MM.1S (cell line): Measurements from ENCODE around the gene TSC2.

Experiments used
- EZH2 ChIP-seq: fragments of 300-600 bp; sonication (generic); optimal IDR thresholded peaks from 2 replicates; pipeline ENCODE3; 2017; ENCODE audit warnings: low read depth, mild to moderate bottlenecking, antibody characterized with exemption, low read length, mixed read lengths
- EZH2phosphoT487 ChIP-seq: fragments of 300-600 bp; sonication (generic); IDR thresholded peaks from 2 replicates; pipeline ENCODE4 v1.6.1; 2018; ENCODE audit warnings: antibody characterized with exemption, low read length
- TF ChIP-seq, protein P1 (sequence below): fragments of 300-600 bp; sonication (generic); IDR thresholded peaks from 2 replicates; pipeline ENCODE4 v1.5.1; 2016; ENCODE audit warnings: antibody characterized with exemption, low read length, mixed read lengths

DNA sequence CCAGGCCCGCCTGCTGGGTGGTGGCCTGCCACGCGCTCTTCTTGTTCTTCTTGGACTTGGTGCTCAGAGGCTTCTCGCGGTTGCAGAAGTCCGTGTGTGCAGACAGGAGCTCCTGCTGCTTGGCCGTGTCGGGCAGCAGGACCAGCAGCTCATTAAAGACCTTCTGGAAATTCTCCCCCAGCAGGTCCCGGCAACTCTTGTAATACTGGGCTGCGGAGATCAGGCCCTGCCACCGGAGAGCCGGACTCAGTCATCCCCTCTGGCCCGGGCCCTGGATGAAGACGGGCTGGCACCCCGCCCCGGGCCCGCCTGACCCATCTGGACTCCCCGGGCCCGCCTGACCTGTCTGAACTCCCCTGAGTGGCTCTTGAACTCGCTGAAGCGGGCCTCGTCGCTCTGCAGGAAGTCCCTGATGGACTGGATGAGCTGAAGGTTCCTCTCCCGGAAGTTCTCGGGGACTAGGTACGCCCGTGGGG, 49.4 kb upstream of the TSC2 start:
- TF ChIP-seq, protein P1, sequence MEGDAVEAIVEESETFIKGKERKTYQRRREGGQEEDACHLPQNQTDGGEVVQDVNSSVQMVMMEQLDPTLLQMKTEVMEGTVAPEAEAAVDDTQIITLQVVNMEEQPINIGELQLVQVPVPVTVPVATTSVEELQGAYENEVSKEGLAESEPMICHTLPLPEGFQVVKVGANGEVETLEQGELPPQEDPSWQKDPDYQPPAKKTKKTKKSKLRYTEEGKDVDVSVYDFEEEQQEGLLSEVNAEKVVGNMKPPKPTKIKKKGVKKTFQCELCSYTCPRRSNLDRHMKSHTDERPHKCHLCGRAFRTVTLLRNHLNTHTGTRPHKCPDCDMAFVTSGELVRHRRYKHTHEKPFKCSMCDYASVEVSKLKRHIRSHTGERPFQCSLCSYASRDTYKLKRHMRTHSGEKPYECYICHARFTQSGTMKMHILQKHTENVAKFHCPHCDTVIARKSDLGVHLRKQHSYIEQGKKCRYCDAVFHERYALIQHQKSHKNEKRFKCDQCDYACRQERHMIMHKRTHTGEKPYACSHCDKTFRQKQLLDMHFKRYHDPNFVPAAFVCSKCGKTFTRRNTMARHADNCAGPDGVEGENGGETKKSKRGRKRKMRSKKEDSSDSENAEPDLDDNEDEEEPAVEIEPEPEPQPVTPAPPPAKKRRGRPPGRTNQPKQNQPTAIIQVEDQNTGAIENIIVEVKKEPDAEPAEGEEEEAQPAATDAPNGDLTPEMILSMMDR: no peak
- TF ChIP-seq EZH2: no peak
- TF ChIP-seq EZH2phosphoT487: no peak
